HS-5 (cell line): ENCODE results near the gene VCL.
"Not testable (repeated sequence)": the region's sequence is repeated elsewhere in the genome, so short reads cannot be mapped to it uniquely, and the experiment has no call there.

Source experiments
- DNase-seq: peaks from one replicate; pipeline ENCODE4 v3.0.0-alpha.2; 2012; ENCODE audit warnings: low read depth

VCL gene

DNA sequence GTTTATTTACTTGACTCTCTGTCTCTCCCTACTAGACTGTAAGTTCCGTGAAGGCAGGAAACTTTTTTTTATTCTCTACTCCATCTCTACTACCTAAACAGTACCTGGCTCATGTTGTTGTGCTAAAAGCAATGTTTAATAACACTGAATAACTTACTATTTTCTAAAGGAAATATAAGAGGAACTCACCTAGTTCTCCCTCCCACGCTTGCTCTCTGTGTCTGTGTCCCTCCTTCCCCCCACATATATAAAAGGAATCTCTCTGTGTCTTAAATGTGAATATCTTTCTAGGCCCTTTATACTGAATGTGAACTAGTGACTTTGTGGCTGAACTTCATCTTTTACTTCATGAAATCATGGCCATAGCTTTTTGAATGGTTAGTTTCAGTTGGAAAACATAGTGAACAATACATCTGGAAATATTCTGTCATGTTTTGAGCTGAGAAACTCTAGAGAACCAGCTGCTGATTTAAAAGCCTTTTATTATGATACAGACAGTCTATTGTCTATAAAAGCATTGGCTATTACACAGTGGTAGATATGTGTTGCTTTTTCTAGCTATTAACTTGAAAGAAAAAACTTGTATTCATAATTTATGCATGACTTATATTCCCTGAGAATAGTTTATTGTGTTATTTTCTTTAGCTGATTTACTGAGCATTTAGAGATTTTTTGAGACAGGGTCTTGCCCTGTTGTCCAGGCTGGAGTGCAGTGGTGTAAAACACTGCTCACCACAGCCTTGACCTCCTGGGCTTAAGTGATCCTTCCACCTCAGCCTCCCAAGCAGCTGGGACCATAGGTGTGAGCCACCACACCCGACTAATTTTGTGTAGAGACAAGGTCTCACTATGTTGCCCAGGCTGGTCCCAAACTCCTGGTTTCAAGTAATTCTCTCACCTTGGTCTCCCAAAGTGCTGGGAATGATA lies 42.5 kb downstream of the VCL start:
- DNase-seq, result no peak

GRCh38 chr10:74044419-74044818 lies 46.5 kb downstream of the VCL start:
- DNase-seq, result no peak

- DNase-seq, result peak; percentile 78
Observed at GRCh38 chr10:74047304-74047703, 49.4 kb downstream of the VCL start.

GRCh38 chr10:74047871-74048270 lies 50.0 kb downstream of the VCL start:
- DNase-seq, result no peak

GRCh38 chr10:74048433-74048832 lies 50.5 kb downstream of the VCL start:
- DNase-seq, result no peak

GRCh38 chr10:74049955-74050354 lies 52.0 kb downstream of the VCL start:
- DNase-seq, result no peak

- no peak for DNase-seq
Observed at GRCh38 chr10:74050653-74051052, 52.7 kb downstream of the VCL start.

- DNase-seq, result no peak
Observed at GRCh38 chr10:74051736-74052342, 53.9 kb downstream of the VCL start.

GRCh38 chr10:74052994-74053393 lies 55.1 kb downstream of the VCL start:
- no peak for DNase-seq

- no peak for DNase-seq
Observed at GRCh38 chr10:74055383-74056049, 57.6 kb downstream of the VCL start.

GRCh38 chr10:74056050-74056818 lies 58.3 kb downstream of the VCL start:
- peak; percentile 73 for DNase-seq

DNA sequence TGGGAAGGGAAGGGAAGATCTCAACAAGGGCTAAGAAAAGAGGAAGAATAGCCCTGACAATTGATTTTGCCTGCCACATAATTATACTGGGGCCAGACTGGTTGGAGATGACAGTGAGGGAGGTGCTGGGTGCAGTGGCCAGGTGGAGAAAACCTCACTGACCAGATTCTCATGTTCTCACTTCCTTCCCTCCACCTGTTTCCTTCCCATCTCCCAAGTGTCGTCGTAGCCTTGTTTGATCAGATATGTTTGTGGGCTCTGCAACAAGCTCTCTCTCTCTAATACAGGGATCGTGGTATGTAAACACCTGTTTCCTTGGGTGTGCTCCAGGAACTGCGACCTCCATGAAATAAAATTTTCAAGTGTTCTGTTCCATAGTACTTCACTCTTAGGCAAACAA lies 60.2 kb downstream of the VCL start:
- no peak for DNase-seq

- DNase-seq, result no peak
Observed at GRCh38 chr10:74058658-74059057, 60.7 kb downstream of the VCL start.

DNA sequence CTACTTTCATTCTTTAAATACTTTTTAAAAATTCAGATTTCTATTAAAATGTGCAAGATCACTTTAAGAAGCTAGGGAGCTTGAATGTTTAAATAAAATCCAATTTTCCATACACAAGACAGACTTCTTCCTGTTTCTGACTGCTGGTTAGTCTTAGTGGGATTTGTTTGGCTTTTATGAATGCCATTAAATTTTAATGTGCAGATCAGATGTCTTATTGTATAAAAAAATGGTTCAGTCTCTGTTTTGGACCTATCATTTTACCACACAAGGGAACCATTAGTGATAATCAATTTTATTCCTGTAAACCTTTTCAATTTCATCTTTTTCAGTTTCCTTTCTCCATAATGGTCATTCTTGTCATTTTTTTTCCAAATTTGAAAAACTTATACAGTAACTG lies 63.2 kb downstream of the VCL start:
- no peak for DNase-seq

DNA sequence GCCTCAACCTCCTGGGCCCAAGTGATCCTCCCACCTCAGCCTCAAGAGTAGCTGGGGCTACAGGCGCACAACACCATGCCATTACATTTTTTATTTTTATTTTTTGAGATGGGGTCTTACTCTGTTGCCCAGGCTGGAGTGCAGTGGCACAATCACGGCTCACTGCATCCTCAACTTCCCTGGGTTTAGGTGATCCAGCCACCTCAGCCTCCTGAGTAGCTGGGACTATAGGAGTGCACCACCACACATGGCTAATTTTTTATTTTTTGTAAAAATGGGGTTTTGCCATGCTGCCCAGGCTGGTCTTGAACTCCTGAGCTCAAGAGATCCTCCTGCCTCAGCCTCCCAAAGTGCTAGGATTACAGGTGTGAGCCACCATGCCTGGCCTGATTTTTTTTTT lies 64.1 kb downstream of the VCL start:
- not testable (repeated sequence) for DNase-seq

- DNase-seq, result no peak
Observed at GRCh38 chr10:74063256-74063655, 65.3 kb downstream of the VCL start.

DNA sequence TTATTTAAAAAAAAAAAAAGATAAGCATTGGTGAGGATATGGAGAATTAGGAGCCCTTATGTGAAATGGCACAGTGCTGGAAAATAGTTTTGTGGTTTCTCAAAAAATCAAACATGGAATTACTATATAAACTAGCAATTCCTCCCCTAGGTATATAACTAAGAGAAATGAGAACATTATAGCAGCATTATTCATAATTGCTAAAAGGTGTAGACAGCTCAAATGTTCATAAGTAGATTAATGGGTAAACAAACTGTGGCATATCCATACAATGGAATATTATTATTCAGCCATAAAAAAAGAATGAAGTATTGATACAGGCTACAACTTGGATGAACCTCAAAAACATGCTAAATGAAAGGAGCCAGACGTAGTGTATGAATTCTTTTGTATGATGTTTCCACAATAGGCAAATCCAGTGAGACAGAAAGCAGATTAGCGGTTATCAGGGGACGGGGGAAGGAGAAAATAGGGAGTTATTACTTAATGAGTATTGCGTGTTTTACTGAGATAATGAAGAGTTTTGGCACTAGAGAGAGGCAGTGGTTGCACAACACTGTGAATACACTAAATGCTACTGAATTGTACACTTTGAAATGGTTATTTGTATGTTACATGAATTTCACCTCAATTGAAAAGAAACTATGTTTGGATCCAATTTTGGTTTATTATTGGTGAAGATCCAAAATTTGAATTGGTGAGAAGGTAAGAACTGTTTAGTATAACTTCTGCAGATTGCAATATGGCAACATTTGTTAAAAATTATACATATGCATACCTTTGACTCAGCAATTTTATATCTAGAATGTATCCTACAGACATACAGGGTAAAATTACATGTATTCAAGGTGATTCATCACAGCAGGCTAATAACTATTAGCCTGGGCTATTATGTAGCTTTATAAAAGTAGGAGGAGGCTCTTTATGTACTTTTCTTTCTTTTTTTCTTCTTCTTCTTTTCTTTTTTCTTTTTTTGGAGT lies 69.7 kb downstream of the VCL start:
- DNase-seq, result no peak

GRCh38 chr10:74071157-74071556 lies 73.2 kb downstream of the VCL start:
- peak; percentile 83 for DNase-seq

DNA sequence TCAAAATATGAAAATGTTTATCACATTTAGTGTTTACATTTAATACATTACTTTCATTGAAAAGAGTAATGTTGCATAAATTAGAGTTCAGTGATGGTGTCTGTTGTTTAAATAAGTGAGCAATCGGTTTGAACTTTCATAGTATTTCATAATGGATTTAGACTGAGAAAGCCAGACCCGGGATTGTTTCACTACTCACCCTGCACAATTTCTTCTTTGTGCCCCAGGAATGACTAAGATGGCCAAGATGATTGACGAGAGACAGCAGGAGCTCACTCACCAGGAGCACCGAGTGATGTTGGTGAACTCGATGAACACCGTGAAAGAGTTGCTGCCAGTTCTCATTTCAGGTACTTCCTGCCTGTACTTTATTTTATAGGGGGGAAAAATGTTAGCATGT lies 74.6 kb downstream of the VCL start:
- DNase-seq, result no peak

DNA sequence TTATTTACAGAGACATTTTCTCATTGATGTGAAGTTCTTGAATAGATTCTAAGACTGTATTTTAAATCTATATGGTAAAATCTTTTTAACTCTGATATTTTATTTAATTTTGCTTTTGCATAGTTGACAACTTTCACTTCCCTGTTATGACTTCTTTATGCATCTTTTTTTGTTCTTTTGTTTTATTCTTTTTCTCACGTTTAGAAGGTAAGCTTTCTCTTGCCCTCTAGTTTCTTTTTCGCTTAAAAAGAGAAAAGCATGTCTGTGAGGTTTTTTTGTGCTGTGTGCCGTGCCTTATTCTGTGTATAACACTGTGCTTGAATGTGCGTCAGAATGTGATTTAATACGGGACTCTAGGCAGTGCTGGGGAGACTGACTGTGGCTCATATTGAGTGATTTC lies 78.0 kb downstream of the VCL start:
- DNase-seq, result no peak

DNA sequence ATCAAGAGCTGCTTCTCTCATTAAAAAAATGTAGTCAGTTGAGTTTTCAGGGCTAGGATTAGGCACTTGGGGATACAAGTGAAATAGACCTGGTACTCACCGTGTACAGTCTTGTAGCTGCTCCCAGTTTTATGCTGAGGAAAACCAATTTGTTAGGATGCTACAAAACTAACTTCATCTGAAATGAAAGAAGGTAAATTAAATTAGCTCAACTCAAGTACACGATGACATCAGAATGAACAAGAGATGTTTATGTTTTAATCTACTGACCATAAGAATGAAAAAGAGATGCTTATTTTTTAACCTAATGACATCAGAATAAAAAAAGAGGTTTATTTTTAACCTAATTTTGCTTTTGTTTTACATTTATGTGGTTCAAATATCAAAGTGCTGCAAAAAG lies 79.0 kb downstream of the VCL start:
- DNase-seq, result no peak
